Cardiac muscle cell (in vitro differentiated cells and primary cell): ENCODE data around the gene FAM168B. TPM values are rescaled to one million over a fixed set of nuclear protein-coding genes. Genes with fewer than 3 reads are reported as not detected.

ENCODE experiments used
- DNase-seq, 2 donors: peaks; one replicate each; pipeline versions ENCODE4 v3.0.0 to v3.0.0-alpha.2; 2010 to 2017; ENCODE audit warnings: low read depth in 1 of 2, low spot score in 1 of 2
- H3K27ac ChIP-seq: fragments of 200-600 bp; sonication (generic); 2 replicates; pipeline ENCODE4 v1.5.1; 2016
- H3K27me3 ChIP-seq: fragments of 200-600 bp; sonication (generic); 2 replicates; pipeline ENCODE4 v1.6.0; 2016; ENCODE audit warnings: control low read depth
- H3K36me3 ChIP-seq: fragments of 200-600 bp; sonication (generic); 2 replicates; pipeline ENCODE4 v1.5.1; 2016; ENCODE audit warnings: control low read depth
- H3K4me1 ChIP-seq: fragments of 200-600 bp; sonication (generic); 2 replicates; pipeline ENCODE4 v1.8.1; 2017; ENCODE audit warnings: low read depth, mild to moderate bottlenecking, mixed run types
- H3K4me3 ChIP-seq: fragments of 200-600 bp; sonication (generic); 2 replicates; pipeline ENCODE4 v1.5.1; 2016; ENCODE audit warnings: mild to moderate bottlenecking
- H3K9me3 ChIP-seq: fragments of 200-600 bp; sonication (generic); 2 replicates; pipeline ENCODE4 v1.5.1; 2017; ENCODE audit warnings: low read depth, mild to moderate bottlenecking, control low read depth
- polyA plus RNA-seq: library from polyadenylated mRNA; unstranded; fragments of >200 nt; fragmentation: Nextera tagmentation; extraction: Ambion mirVana; gene quantifications from 2 replicates; pipeline ENCODE4 v1.2.1, GENCODE V29; 2016
- total RNA-seq: library from RNA; depleted of rRNA; stranded (reverse); fragments of >200 nt; gene quantifications from 2 replicates; pipeline ENCODE4 v1.2.3, GENCODE V29; 2016
- TF ChIP-seq, protein P1 (sequence below): IDR thresholded peaks from 2 replicates; pipeline ENCODE4 v1.5.1; 2012; ENCODE audit warnings: low read depth, mild to moderate bottlenecking, low read length

Gene FAM168B
- total and polyA plus RNA-seq, 2 experiments from 2014 or later: 50.4 to 142 TPM

DNA sequence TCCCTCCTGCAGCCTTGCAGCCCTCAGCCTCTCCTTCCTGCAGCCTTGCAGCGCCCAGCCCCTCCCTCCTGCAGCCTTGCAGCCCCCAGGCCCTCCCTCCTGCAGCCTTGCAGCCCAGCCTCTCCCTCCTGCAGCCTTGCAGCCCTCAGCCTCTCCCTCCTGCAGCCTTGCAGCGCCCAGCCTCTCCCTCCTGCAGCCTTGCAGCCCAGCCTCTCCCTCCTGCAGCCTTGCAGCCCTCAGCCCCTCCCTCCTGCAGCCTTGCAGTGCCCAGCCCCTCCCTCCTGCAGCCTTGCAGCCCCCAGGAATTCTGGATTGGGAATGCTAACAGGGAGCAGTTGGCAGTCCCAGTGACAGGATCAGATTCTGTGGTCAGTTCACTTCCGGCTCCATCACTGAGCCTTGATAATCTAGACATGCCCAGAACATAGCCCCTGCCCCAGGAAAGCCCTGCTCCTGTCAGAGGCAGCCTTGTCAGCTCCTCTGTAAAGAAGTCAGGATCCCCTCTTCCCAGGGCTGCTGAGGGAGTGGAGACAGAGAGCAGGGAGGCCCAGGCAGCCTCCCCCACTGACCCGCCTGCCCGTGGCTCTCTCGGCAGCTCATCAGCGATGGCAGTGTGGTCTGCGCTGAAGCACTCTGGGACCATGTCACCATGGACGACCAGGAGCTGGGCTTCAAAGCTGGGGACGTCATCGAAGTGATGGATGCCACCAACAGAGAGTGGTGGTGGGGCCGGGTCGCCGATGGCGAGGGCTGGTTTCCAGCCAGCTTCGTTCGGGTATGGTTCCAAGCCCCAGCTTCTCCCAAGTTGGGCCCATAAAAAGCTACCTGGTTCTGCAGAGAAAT, 54.8 kb downstream of the FAM168B start:
- no peaks in the 10 kb centered on the region for H3K36me3 ChIP-seq
- DNase-seq: no peak
- TF ChIP-seq, protein P1, sequence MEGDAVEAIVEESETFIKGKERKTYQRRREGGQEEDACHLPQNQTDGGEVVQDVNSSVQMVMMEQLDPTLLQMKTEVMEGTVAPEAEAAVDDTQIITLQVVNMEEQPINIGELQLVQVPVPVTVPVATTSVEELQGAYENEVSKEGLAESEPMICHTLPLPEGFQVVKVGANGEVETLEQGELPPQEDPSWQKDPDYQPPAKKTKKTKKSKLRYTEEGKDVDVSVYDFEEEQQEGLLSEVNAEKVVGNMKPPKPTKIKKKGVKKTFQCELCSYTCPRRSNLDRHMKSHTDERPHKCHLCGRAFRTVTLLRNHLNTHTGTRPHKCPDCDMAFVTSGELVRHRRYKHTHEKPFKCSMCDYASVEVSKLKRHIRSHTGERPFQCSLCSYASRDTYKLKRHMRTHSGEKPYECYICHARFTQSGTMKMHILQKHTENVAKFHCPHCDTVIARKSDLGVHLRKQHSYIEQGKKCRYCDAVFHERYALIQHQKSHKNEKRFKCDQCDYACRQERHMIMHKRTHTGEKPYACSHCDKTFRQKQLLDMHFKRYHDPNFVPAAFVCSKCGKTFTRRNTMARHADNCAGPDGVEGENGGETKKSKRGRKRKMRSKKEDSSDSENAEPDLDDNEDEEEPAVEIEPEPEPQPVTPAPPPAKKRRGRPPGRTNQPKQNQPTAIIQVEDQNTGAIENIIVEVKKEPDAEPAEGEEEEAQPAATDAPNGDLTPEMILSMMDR: no peak
- H3K27ac ChIP-seq: no peak overlapping the region
- peaks cover 5% of the 10 kb centered on the region for H3K27me3 ChIP-seq
- peaks cover 27% of the 10 kb centered on the region for H3K4me1 ChIP-seq
- no peaks in the 10 kb centered on the region for H3K9me3 ChIP-seq
- no peak overlapping the region for H3K4me3 ChIP-seq

DNA sequence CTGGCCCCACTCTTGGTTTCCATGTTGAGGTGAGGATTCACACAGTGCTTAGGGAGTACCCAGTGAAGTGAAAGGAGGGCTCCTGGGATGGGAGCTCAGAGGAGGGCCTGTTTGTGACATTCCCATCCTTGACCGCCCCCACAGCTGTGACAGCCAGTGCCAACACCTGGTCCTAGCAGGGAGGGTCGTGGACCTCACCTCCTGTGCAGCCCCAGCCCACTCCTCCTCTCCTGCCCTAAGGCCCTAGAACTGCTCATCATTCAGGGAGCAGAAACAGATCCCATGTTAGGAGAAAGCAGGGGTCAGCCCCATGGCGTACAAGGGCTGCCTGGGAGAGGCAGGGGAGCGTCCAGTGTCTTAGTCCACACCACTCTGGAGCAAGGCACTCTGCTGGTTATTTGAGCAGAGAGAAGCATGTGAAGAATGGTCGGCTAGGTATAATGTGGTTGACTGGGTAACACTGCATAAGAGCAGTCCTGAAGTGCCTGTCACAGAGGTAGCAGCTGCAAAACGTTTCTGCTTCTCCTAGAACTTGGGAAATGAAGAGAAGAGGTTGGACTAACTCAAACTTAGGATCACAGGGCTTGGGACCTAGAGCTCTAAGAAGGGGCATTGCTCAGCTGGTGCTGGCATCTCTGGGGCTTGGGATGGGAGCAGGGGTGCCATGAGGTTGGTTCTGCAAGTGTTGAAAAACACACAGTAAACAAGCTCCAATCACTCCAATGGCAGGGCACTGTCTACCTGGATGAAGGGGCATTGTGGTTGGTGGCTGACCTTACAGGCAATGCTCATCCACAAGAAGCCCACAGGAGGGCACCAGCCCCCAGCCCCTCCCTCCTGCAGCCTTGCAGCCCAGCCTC, 55.6 kb downstream of the FAM168B start:
- Histone ChIP-seq H3K4me3 (no peak overlapping the region), H3K36me3 (no peaks in the 10 kb centered on the region), H3K4me1 (peaks cover 27% of the 10 kb centered on the region), H3K27me3 (peaks cover 9% of the 10 kb centered on the region), H3K27ac (no peak overlapping the region), H3K9me3 (no peaks in the 10 kb centered on the region)
- TF ChIP-seq, protein P1: no peak
- peak in 1 of 2 donors; percentile 59 for DNase-seq

DNA sequence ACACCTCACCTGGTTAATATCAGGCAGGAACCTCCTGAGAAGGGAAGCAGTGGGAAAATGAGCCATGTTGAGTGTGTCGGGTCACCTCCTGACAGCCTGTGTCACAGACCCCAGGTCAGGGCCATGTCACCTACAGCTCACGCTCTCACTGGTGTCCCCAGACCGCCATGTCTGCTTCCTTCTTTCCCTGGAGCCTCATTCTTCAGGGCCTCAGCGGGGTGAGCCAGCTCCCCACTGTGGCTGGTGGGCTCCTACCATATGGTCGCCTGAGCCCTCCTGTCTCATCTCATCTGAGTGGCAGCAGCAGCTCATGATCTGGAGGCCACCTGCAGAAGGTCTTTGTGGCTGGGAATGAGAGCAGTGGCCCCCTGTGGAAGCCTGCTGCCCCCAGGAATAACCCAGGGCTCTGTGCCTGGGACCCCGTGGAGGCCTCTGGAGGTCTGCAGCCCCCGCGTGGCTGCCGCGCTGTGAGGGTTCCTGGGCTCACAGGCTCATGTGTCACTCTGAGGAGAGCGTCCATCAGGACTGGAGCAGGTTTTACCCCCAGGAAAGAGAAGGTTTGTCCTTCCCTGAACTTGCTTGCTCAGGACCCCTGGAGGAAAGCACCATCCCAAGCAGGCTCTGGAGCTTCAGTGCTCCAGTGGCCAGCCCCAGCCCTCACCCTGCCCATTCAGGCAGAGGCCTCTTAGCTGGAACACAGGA, 56.4 kb downstream of the FAM168B start:
- H3K27ac ChIP-seq: no peak overlapping the region
- H3K27me3 ChIP-seq: peaks cover 9% of the 10 kb centered on the region
- DNase-seq: no peak
- H3K36me3 ChIP-seq: no peaks in the 10 kb centered on the region
- TF ChIP-seq, protein P1: no peak
- no peak overlapping the region for H3K4me3 ChIP-seq
- H3K4me1 ChIP-seq: peaks cover 27% of the 10 kb centered on the region
- no peaks in the 10 kb centered on the region for H3K9me3 ChIP-seq

DNA sequence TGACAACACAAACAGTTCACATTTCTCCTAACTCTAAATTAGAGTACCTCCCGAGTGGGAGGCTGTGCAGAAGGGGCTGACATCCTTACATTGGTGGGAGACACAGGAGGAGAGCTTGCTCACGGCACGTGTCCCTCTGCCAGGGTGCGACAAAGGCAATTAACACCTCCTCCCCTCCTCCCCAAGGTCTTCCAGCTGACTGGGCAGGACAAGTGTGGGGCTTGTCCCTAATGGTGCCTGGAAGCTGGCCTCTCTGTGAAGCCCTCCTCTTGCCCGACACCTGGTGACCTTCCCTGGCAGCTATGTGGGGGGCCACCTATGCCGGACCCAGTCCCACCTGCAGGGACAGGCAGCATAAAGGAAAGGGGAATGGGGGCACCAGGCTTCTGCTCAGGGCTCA, 57.0 kb downstream of the FAM168B start:
- Histone ChIP-seq H3K9me3 (no peaks in the 10 kb centered on the region), H3K27ac (no peak overlapping the region), H3K4me3 (no peak overlapping the region), H3K36me3 (no peaks in the 10 kb centered on the region), H3K4me1 (peaks cover 31% of the 10 kb centered on the region), H3K27me3 (peaks cover 9% of the 10 kb centered on the region)
- TF ChIP-seq, protein P1: no peak
- DNase-seq: no peak

DNA sequence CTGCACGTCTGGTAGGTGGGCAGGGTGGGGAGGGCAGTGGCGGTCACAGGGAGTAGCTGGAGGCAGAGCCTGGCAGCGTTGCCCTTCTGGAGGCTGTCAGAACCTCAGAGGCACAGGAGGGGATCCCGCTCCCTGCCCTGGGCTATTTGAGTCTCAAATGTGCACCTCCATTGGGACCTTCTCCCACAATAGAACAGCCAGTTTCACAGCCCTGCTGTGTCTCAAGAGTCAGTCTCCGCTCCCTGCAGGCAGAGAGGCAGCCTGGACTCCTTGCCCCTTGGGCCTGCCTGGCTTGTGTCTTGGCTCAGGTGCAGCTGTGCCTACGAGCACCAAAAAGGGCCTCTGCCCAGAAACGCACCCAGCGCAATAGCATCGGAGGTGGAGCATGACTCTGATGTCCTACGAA, 57.4 kb downstream of the FAM168B start:
- H3K27me3 ChIP-seq: peaks cover 9% of the 10 kb centered on the region
- DNase-seq: peak in 1 of 2 donors; percentile 37
- H3K27ac ChIP-seq: no peak overlapping the region
- TF ChIP-seq, protein P1: no peak
- no peaks in the 10 kb centered on the region for H3K9me3 ChIP-seq
- no peaks in the 10 kb centered on the region for H3K36me3 ChIP-seq
- peaks cover 35% of the 10 kb centered on the region for H3K4me1 ChIP-seq
- H3K4me3 ChIP-seq: peak overlapping the region; percentile 21
